Measurements from ENCODE around the gene MFAP3.

DNA sequence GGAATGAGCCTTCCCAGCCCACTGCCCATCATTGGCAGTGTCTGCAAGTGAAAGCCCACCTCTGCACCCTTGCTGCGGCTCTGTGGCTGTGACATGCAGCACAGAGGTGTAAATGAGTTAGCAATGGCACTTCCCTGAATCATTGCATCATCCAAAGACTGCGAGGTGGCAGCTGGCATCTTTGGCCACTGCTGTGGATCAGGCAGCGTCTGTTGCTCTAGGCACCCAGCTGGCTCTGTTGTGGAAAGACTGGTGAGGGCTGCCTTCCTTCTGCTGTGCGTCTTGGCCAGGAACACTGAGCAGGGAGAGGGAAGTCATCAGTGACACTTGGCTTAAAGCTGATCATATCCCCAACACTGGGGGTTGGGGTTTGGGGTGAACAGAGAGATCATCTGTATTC is 64.5 kb downstream of the MFAP3 start:
- TF ChIP-seq POLR2A (IDR thresholded peaks at IDR 0.05) = no peak
- no peak for TF ChIP-seq CTCF (IDR thresholded peaks at IDR 0.05)
- TF ChIP-seq POLR2AphosphoS5 (IDR thresholded peaks at IDR 0.05) = no peak
